GM21737 (cell line): ENCODE data around the gene TAB3.

Experiments used
- ATAC-seq: cut with Tn5 transposase; IDR thresholded peaks from one replicate; pipeline ENCODE4 v1.9.1; 2021; ENCODE audit warnings: mild to moderate bottlenecking, moderate library complexity; ENCODE audit not compliant: unreplicated experiment

TAB3 gene

GRCh38 chrX:30777575-30777974 lies 111.5 kb downstream of the TAB3 start:
- ATAC-seq, result no peak
